Dendritic cell treated with granulocyte-macrophage colony-stimulating factor and Interleukin-4, amounts not matched to agents 40 ng/mL and 50 ng/mL, for 4 days (primary cell): ENCODE data around the gene PADI2.
"Not testable (repeated sequence)": the region's sequence is repeated elsewhere in the genome, so short reads cannot be mapped to it uniquely, and the experiment has no call there.

ENCODE experiments used
- H3K27ac Mint-ChIP-seq: one replicate; pipeline ENCODE4 v1.8.0; 2022; ENCODE audit warnings: mild to moderate bottlenecking, mixed read lengths
- H3K27me3 Mint-ChIP-seq: one replicate; pipeline ENCODE4 v1.8.0; 2022; ENCODE audit warnings: mild to moderate bottlenecking, mixed read lengths
- H3K36me3 Mint-ChIP-seq: one replicate; pipeline ENCODE4 v1.8.0; 2022; ENCODE audit warnings: low read depth, mixed read lengths
- H3K4me1 Mint-ChIP-seq: one replicate; pipeline ENCODE4 v1.8.0; 2022; ENCODE audit warnings: low read depth, mixed read lengths
- H3K4me3 Mint-ChIP-seq: one replicate; pipeline ENCODE4 v1.8.0; 2022; ENCODE audit warnings: mild to moderate bottlenecking, moderate library complexity, mixed read lengths
- H3K9me3 Mint-ChIP-seq: one replicate; pipeline ENCODE4 v1.8.0; 2022; ENCODE audit warnings: mixed read lengths
- intact Hi-C: fragments of 100-400 bp; cut with micrococcal nuclease; formaldehyde crosslinking; loops from one replicate; pipeline ENCODE4 v1.15.0; 2022

Gene PADI2

GRCh38 chr1:17078991-17079868 lies 40.0 kb downstream of the PADI2 start:
- H3K9me3 Mint-ChIP-seq: no peaks in the 10 kb centered on the region
- no peak overlapping the region for H3K4me3 Mint-ChIP-seq
- intact Hi-C loops: no loop called here
- H3K27ac Mint-ChIP-seq: no peak overlapping the region
- no peaks in the 10 kb centered on the region for H3K27me3 Mint-ChIP-seq
- H3K4me1 Mint-ChIP-seq: peaks cover 35% of the 10 kb centered on the region
- H3K36me3 Mint-ChIP-seq: no peaks in the 10 kb centered on the region

GRCh38 chr1:17075470-17076255 lies 43.6 kb downstream of the PADI2 start:
- H3K27ac Mint-ChIP-seq: no peak overlapping the region
- no peaks in the 10 kb centered on the region for H3K27me3 Mint-ChIP-seq
- no peak overlapping the region for H3K4me3 Mint-ChIP-seq
- intact Hi-C loops: loop anchor here (2.0 kb wide), 1 partner anchor 15 kb away; no protein-coding TSS in a partner anchor
- H3K9me3 Mint-ChIP-seq: no peaks in the 10 kb centered on the region
- H3K36me3 Mint-ChIP-seq: no peaks in the 10 kb centered on the region
- H3K4me1 Mint-ChIP-seq: peaks cover 13% of the 10 kb centered on the region

DNA sequence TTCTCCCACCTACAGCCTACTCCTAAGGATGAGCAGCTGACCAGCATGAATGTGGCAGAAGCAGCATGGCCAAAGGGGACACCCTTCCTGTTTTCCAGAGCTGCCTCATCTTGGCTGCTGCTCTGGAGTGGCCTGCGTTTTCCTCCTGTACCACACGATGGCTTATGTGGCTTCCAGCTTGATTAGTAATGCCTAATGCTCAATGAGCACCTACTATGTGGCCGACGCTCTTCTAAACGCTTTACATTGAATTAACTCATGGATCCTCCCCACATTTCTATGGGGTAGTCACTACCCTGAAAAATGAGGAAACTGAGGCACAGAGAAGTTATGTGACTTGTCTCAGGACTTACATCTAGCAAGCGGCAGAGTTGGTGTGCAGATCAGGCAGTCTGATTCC lies 47.5 kb downstream of the PADI2 start:
- Mint-ChIP-seq H3K9me3 (no peaks in the 10 kb centered on the region), H3K4me3 (no peak overlapping the region), H3K36me3 (no peaks in the 10 kb centered on the region), H3K27me3 (no peaks in the 10 kb centered on the region), H3K27ac (no peak overlapping the region), H3K4me1 (peaks cover 26% of the 10 kb centered on the region)
- intact Hi-C loops: no loop called here

DNA sequence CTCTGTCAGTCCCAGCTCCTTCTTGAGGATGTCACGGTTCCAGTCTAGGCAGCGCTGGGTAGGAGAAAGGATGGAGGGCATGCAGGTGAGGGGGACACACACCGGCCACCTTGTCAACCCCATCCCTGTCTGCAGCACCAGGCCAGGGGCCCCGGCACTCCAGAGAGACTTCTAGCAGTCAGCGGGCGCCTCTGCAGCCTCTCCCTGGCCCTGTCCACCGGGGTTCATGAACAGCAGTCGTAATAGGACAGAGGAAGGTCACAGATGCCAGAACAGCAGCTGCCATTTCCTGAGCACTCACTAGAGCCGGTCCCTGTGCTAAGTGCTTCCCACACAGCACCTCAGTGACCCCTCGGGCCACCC lies 49.1 kb downstream of the PADI2 start:
- no peaks in the 10 kb centered on the region for H3K27me3 Mint-ChIP-seq
- H3K4me3 Mint-ChIP-seq: no peak overlapping the region
- H3K27ac Mint-ChIP-seq: no peak overlapping the region
- no peaks in the 10 kb centered on the region for H3K36me3 Mint-ChIP-seq
- peaks cover 35% of the 10 kb centered on the region for H3K4me1 Mint-ChIP-seq
- H3K9me3 Mint-ChIP-seq: no peaks in the 10 kb centered on the region
- intact Hi-C loops: no loop called here

DNA sequence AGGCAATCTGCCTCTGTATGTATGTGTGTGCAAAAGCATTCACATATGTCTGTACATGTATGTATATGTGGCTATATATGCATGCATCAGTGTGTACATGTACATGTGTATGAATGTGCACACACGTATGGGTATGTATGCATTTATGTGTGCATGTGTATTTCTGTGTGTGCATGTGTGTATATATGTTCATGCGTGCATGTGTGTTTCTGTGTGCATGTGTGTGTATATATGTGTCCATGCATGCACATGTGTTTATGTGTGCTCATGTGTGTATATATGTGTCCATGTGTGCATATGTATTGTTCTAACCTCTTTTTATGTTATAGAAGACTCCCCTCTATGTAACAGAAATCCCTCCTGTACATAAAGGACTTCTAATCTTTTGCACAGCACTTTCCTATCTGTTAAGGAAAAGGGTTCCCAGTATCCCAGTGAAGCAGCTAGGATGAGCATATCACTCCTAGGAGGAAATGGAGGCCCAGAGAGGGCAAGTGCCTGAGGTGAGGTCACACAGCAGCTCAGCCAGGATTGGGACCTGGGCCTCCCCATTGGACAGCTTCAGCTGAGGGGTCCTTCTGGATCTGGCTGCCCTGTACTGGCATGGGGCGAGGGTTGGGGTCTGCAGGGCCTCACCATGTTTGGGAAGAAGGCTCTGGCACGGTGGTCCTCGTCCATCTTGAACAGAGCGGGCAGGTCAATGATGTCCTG lies 49.6 kb downstream of the PADI2 start:
- Mint-ChIP-seq H3K36me3 (no peaks in the 10 kb centered on the region), H3K9me3 (no peaks in the 10 kb centered on the region), H3K4me3 (no peak overlapping the region), H3K27ac (no peak overlapping the region), H3K4me1 (peaks cover 36% of the 10 kb centered on the region), H3K27me3 (no peaks in the 10 kb centered on the region)
- intact Hi-C loops: no loop called here

GRCh38 chr1:17068789-17069188 lies 50.5 kb downstream of the PADI2 start:
- intact Hi-C loops: no loop called here
- Mint-ChIP-seq H3K4me1 (peaks cover 36% of the 10 kb centered on the region), H3K9me3 (no peaks in the 10 kb centered on the region), H3K4me3 (no peak overlapping the region), H3K27me3 (no peaks in the 10 kb centered on the region), H3K36me3 (no peaks in the 10 kb centered on the region), H3K27ac (no peak overlapping the region)

GRCh38 chr1:17067465-17068240 lies 51.6 kb downstream of the PADI2 start:
- Mint-ChIP-seq H3K27ac (peak overlapping the region; percentile 57), H3K4me3 (no peak overlapping the region), H3K27me3 (no peaks in the 10 kb centered on the region), H3K36me3 (no peaks in the 10 kb centered on the region), H3K4me1 (peaks cover 39% of the 10 kb centered on the region), H3K9me3 (no peaks in the 10 kb centered on the region)
- intact Hi-C loops: no loop called here

GRCh38 chr1:17067069-17067426 lies 52.2 kb downstream of the PADI2 start:
- intact Hi-C loops: no loop called here
- H3K9me3 Mint-ChIP-seq: no peaks in the 10 kb centered on the region
- H3K27me3 Mint-ChIP-seq: no peaks in the 10 kb centered on the region
- H3K4me1 Mint-ChIP-seq: peaks cover 44% of the 10 kb centered on the region
- peak overlapping the region; percentile 57 for H3K27ac Mint-ChIP-seq
- H3K36me3 Mint-ChIP-seq: no peaks in the 10 kb centered on the region
- H3K4me3 Mint-ChIP-seq: no peak overlapping the region

GRCh38 chr1:17066361-17067068 lies 52.7 kb downstream of the PADI2 start:
- no peak overlapping the region for H3K4me3 Mint-ChIP-seq
- intact Hi-C loops: no loop called here
- peak overlapping the region; percentile 57 for H3K27ac Mint-ChIP-seq
- no peaks in the 10 kb centered on the region for H3K27me3 Mint-ChIP-seq
- no peaks in the 10 kb centered on the region for H3K9me3 Mint-ChIP-seq
- H3K36me3 Mint-ChIP-seq: no peaks in the 10 kb centered on the region
- peaks cover 49% of the 10 kb centered on the region for H3K4me1 Mint-ChIP-seq

DNA sequence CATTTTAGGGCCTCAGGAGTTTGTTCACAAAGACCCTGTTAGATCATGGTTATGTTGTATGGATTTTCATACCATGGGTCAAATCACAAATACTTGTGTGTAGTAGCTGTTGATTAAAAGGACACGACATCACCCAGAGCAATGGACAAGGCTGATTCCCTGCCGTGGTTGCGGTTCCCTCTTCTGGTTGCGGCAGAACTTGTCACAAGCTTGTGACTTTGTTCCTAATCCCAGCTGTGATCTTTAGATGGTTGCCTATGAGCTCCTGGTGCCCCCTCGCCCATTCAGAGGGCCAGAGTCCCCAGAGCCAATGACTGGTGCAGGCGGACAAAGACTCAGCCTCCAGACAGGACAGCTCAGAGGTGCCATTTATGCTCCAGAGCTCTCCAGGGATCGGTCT lies 53.6 kb downstream of the PADI2 start:
- H3K4me1 Mint-ChIP-seq: peaks cover 52% of the 10 kb centered on the region
- H3K27me3 Mint-ChIP-seq: no peaks in the 10 kb centered on the region
- no peaks in the 10 kb centered on the region for H3K9me3 Mint-ChIP-seq
- H3K27ac Mint-ChIP-seq: peak overlapping the region; percentile 30
- H3K4me3 Mint-ChIP-seq: no peak overlapping the region
- intact Hi-C loops: no loop called here
- no peaks in the 10 kb centered on the region for H3K36me3 Mint-ChIP-seq

- intact Hi-C loops, H3K4me3 Mint-ChIP-seq, H3K36me3 Mint-ChIP-seq, H3K27me3 Mint-ChIP-seq, H3K9me3 Mint-ChIP-seq, H3K27ac Mint-ChIP-seq: not testable (repeated sequence)
- peaks cover 53% of the 10 kb centered on the region for H3K4me1 Mint-ChIP-seq
Measured at GRCh38 chr1:17062751-17063150, 56.5 kb downstream of the PADI2 start.

- H3K27me3 Mint-ChIP-seq: no peaks in the 10 kb centered on the region
- H3K9me3 Mint-ChIP-seq: no peaks in the 10 kb centered on the region
- no peak overlapping the region for H3K4me3 Mint-ChIP-seq
- peaks cover 46% of the 10 kb centered on the region for H3K4me1 Mint-ChIP-seq
- H3K36me3 Mint-ChIP-seq: no peaks in the 10 kb centered on the region
- intact Hi-C loops: loop anchor here (2.0 kb wide), 1 partner anchor 13 kb away; no protein-coding TSS in a partner anchor
- H3K27ac Mint-ChIP-seq: peak overlapping the region; percentile 35
Measured at GRCh38 chr1:17061892-17062291, 57.4 kb downstream of the PADI2 start.

- Mint-ChIP-seq H3K36me3 (no peaks in the 10 kb centered on the region), H3K4me3 (no peak overlapping the region), H3K9me3 (no peaks in the 10 kb centered on the region), H3K4me1 (peaks cover 42% of the 10 kb centered on the region), H3K27ac (peak overlapping the region; percentile 35), H3K27me3 (no peaks in the 10 kb centered on the region)
- intact Hi-C loops: loop anchor here (2.0 kb wide), 1 partner anchor 13 kb away; no protein-coding TSS in a partner anchor
Measured at GRCh38 chr1:17061486-17061885, 57.8 kb downstream of the PADI2 start.
